HG03159 (cell line): ENCODE results near the gene CLIC4.
"Not testable (repeated sequence)": the region's sequence is repeated elsewhere in the genome, so short reads cannot be mapped to it uniquely, and the experiment has no call there.

Source experiments
- ATAC-seq: cut with Tn5 transposase; IDR thresholded peaks from one replicate; pipeline ENCODE4 v1.9.1; 2021; ENCODE audit warnings: mild to moderate bottlenecking, moderate library complexity; ENCODE audit not compliant: unreplicated experiment

Gene CLIC4

GRCh38 chr1:24744911-24745710, at the start of gene CLIC4:
Gene CLIC4 (plus strand): TSS chr1:24745447. CDS start chr1:24745554, 107 bp downstream.
- ATAC-seq: peak; percentile 74

GRCh38 chr1:24696041-24696755, 49.0 kb upstream of the CLIC4 start:
- ATAC-seq: no peak

- no peak for ATAC-seq
These were observed 48.4 kb upstream of the CLIC4 start for GRCh38 chr1:24696756-24697330.

GRCh38 chr1:24697453-24698001, 47.7 kb upstream of the CLIC4 start:
- not testable (repeated sequence) for ATAC-seq

- ATAC-seq: not testable (repeated sequence)
These were observed 46.9 kb upstream of the CLIC4 start for GRCh38 chr1:24698326-24698725.

- ATAC-seq: no peak
These were observed 45.6 kb upstream of the CLIC4 start for GRCh38 chr1:24699628-24700027.

- ATAC-seq: no peak
These were observed 42.5 kb upstream of the CLIC4 start for GRCh38 chr1:24702511-24703293.

GRCh38 chr1:24704411-24705259, 40.6 kb upstream of the CLIC4 start:
- no peak for ATAC-seq

GRCh38 chr1:24705260-24706073, 39.8 kb upstream of the CLIC4 start:
- peak; percentile 67 for ATAC-seq

- not testable (repeated sequence) for ATAC-seq
These were observed 39.2 kb upstream of the CLIC4 start for GRCh38 chr1:24706074-24706389.

- ATAC-seq: no peak
These were observed 37.6 kb upstream of the CLIC4 start for GRCh38 chr1:24707687-24708086.

- ATAC-seq: no peak
These were observed 36.3 kb upstream of the CLIC4 start for GRCh38 chr1:24708938-24709337.

GRCh38 chr1:24709791-24710441, 35.3 kb upstream of the CLIC4 start:
- no peak for ATAC-seq

GRCh38 chr1:24711329-24711728, 33.9 kb upstream of the CLIC4 start:
- ATAC-seq: no peak

- no peak for ATAC-seq
These were observed 32.1 kb upstream of the CLIC4 start for GRCh38 chr1:24713176-24713575.

- ATAC-seq: no peak
These were observed 31.5 kb upstream of the CLIC4 start for GRCh38 chr1:24713736-24714135.

GRCh38 chr1:24714859-24715520, 30.3 kb upstream of the CLIC4 start:
- no peak for ATAC-seq

- ATAC-seq: no peak
These were observed 29.6 kb upstream of the CLIC4 start for GRCh38 chr1:24715658-24716057.
